Heart left ventricle (tissue), 13 donors: ENCODE data around the gene DUSP11.

ENCODE experiments used
- POLR2A ChIP-seq, 2 donors: fragments of 450-650 bp; IDR thresholded peaks; one replicate each; pipeline ENCODE4 v1.6.1; 2017; ENCODE audit warnings: antibody characterized with exemption in 2 of 2, mild to moderate bottlenecking in 2 of 2, moderate library complexity in 2 of 2
- TF ChIP-seq, protein P1 (sequence below), 12 donors: fragments of 200-600 bp; sonication (generic) in 4 of 12; IDR thresholded peaks; one replicate each; pipeline versions ENCODE4 v1.5.0 to v1.8.0; 2018 to 2022; ENCODE audit warnings: antibody characterized with exemption in 12 of 12, mild to moderate bottlenecking in 5 of 12
- donor health status: ischemic (EF 13 %, LVEDD 7.1; RV severe dilation, severe dysfunction).
- donor health status: DM: no; HTN: yes; CAD: no.
- donor health status: DM: no; HTN: no; CAD: no.
- donor health status: ischemic (EF 25% LVEDD 6.9; RV normal size, moderate dysfunction).
- donor health status: ischemic (EF 25% LVEDD 5.7; RV mildly dilated, moderate dysfunction).
- donor health status: ischemic (EF 35%, LVEDD 5.7; RV mildly dilated, moderate dysfunction).
- donor health status: nonischemic (EF 11% LVEDD 7.7; RV severe dilation, severe dysfunction).
- donor health status: DM: yes; HTN: yes; CAD: no.
- donor health status: PGD.
- donor health status: ischemic (EF 29% LVEDD 5.4; RV normal size, mild dysfunction).
- donor health status: nonischemic (EF 23%, LVEDD 6.1; RV moderate dilation, normal function).

- TF ChIP-seq, protein P1, sequence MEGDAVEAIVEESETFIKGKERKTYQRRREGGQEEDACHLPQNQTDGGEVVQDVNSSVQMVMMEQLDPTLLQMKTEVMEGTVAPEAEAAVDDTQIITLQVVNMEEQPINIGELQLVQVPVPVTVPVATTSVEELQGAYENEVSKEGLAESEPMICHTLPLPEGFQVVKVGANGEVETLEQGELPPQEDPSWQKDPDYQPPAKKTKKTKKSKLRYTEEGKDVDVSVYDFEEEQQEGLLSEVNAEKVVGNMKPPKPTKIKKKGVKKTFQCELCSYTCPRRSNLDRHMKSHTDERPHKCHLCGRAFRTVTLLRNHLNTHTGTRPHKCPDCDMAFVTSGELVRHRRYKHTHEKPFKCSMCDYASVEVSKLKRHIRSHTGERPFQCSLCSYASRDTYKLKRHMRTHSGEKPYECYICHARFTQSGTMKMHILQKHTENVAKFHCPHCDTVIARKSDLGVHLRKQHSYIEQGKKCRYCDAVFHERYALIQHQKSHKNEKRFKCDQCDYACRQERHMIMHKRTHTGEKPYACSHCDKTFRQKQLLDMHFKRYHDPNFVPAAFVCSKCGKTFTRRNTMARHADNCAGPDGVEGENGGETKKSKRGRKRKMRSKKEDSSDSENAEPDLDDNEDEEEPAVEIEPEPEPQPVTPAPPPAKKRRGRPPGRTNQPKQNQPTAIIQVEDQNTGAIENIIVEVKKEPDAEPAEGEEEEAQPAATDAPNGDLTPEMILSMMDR (IDR thresholded peaks at IDR 0.05), result no peak
- TF ChIP-seq POLR2A (IDR thresholded peaks at IDR 0.05), result no peak
Observed at GRCh38 chr2:73728711-73729110, 51.2 kb downstream of the DUSP11 start.
